OCI-LY7 (cell line): Measurements from ENCODE around the gene APOH.

Source experiments
- CTCF ChIP-seq: fragments of 200-600 bp; sonication (generic); conservative IDR thresholded peaks from 2 replicates; pipeline ENCODE4 v1.5.1; 2014; ENCODE audit warnings: mild to moderate bottlenecking, antibody characterized with exemption, low read length, moderate library complexity, mixed read lengths
- EZH2phosphoT487 ChIP-seq: fragments of 200-600 bp; sonication (generic); IDR thresholded peaks from 2 replicates; pipeline ENCODE4 v1.6.1; 2018; ENCODE audit warnings: low read depth, borderline replicate concordance, mild to moderate bottlenecking, mixed run types, antibody characterized with exemption, low read length, moderate library complexity, mixed read lengths

GRCh38 chr17:66183529-66183928 lies 45.7 kb downstream of the APOH start:
- TF ChIP-seq CTCF (no peak), EZH2phosphoT487 (no peak)
